Measurements from ENCODE around the gene ZBTB9. TPM values are rescaled to one million over a fixed set of nuclear protein-coding genes. Genes with fewer than 3 reads are reported as not detected.

The ZBTB9 gene
- total and polyA plus RNA-seq, 10 donors = 3.6 to 8.4 (median 5.5) TPM

- WGBS, 5 donors = 59 to 71% (median 63%) methylated on average over 6 of the region's 6 CpGs
- H3K4me1 ChIP-seq = peaks cover 33 to 66% (median 56%) of the 10 kb centered on the region in 6 donors
- no peaks in the 10 kb centered on the region for H3K27me3 ChIP-seq (replicated peaks in 1 of 7)
- peak; percentile 72 for DNase-seq
- peaks cover 2 to 49% (median 43%) of the 10 kb centered on the region in 6 donors for H3K36me3 ChIP-seq
- peak overlapping the region; percentile 67 to 95 (median 84) for H3K4me3 ChIP-seq
- H3K27ac ChIP-seq = peak overlapping the region; percentile 95 to 99 (median 98)
- TF ChIP-seq POLR2A (IDR thresholded peaks at IDR 0.05) (no peak), CTCF (IDR thresholded peaks at IDR 0.05 in 8 of 11, conservative IDR thresholded peaks at IDR 0.05 in 3 of 11) (no peak), POLR2AphosphoS5 (IDR thresholded peaks at IDR 0.05) (no peak)
- intact Hi-C loops (cut with DNase I; ENCODE audit: low total_unique reads) = no loop called here
- no peaks in the 10 kb centered on the region for H3K9me3 ChIP-seq
Measured at GRCh38 chr6:33411632-33412005, 42.8 kb upstream of the ZBTB9 start.

GRCh38 chr6:33412140-33413009, 42.0 kb upstream of the ZBTB9 start:
- no peaks in the 10 kb centered on the region for H3K9me3 ChIP-seq
- intact Hi-C loops (cut with DNase I; ENCODE audit: low total_unique reads) = no loop called here
- peak; percentile 78 for DNase-seq
- H3K27me3 ChIP-seq (replicated peaks in 1 of 7) = no peaks in the 10 kb centered on the region
- no peak for TF ChIP-seq CTCF (IDR thresholded peaks at IDR 0.05 in 8 of 11, conservative IDR thresholded peaks at IDR 0.05 in 3 of 11)
- TF ChIP-seq POLR2AphosphoS5 (IDR thresholded peaks at IDR 0.05) = no peak
- no peak for TF ChIP-seq POLR2A (IDR thresholded peaks at IDR 0.05)
- peak overlapping the region in 7 of 8 donors; percentile 29 to 99 (median 97) for H3K27ac ChIP-seq
- peaks cover 2 to 47% (median 43%) of the 10 kb centered on the region in 6 donors for H3K36me3 ChIP-seq
- peak overlapping the region in 5 of 8 donors; percentile 67 to 85 (median 82) for H3K4me3 ChIP-seq
- H3K4me1 ChIP-seq = peaks cover 40 to 74% (median 64%) of the 10 kb centered on the region in 6 donors
- 90 to 94% (median 92%) methylated on average over 10 of the region's 10 CpGs for WGBS, 5 donors

DNA sequence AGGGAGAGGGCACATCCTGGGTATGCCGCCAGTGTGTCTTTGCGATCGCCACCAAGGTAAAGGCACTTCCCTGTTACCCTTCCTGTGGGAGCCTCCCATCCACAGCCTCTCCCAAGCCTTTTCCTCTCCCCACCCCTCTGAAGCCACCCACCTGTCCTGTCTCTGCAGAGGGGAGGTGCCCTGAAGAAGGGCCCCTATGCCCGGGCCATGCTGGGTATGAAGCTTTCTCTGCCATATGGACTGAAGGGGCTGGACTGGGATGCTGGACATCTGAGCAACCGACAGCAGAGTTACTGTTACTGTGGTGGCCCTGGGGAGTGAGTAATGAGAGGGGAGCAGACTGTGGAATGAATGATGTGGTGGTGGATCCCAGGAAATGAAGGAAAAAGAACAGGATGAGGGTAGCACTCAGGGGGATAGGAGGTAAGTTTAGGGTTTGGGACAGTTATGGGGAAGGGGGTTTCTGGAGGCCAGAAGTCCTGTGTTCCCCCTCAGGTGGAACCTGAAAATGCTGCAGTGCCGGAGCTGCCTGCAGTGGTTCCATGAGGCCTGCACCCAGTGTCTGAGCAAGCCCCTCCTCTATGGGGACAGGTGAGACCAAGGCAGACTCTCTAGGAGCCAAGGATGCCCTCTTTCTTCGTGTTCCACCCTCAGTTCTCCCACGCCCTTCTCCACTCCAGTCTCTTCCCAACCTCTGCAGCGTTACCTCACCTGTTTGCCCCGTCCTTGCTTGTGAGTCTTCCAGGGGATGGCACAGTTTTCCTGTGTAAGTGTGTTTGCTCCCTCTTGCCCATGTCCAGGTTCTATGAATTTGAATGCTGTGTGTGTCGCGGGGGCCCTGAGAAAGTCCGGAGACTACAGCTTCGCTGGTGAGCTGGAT, 40.9 kb upstream of the ZBTB9 start:
- 83 to 92% (median 86%) methylated on average over 14 of the region's 14 CpGs for WGBS, 5 donors
- Histone ChIP-seq H3K4me1 (peaks cover 40 to 80% (median 68%) of the 10 kb centered on the region in 6 donors), H3K27ac (peak overlapping the region in 4 of 8 donors; percentile 97 to 99 (median 98)), H3K27me3 (replicated peaks in 1 of 7) (no peaks in the 10 kb centered on the region), H3K36me3 (peaks cover 2 to 47% (median 43%) of the 10 kb centered on the region in 6 donors), H3K9me3 (no peaks in the 10 kb centered on the region), H3K4me3 (peak overlapping the region in 1 of 8 donors; percentile 82)
- peak; percentile 70 for DNase-seq
- TF ChIP-seq CTCF (IDR thresholded peaks at IDR 0.05 in 8 of 11, conservative IDR thresholded peaks at IDR 0.05 in 3 of 11) (no peak), POLR2AphosphoS5 (IDR thresholded peaks at IDR 0.05) (no peak), POLR2A (IDR thresholded peaks at IDR 0.05) (no peak)
- intact Hi-C loops (cut with DNase I; ENCODE audit: low total_unique reads) = no loop called here
